T-helper 1 cell treated with Interleukin-12 subunit alpha and Interleukin-12 subunit beta and Interleukin-4 antibody, amounts not matched to agents 30 μg/mL and 1 μg/mL, for 36 hours (primary cell): ENCODE measurements around the gene DAAM2.

Source experiments
- H3K27ac Mint-ChIP-seq: one replicate; pipeline ENCODE4 v1.8.0; 2021; ENCODE audit warnings: mild to moderate bottlenecking, mixed read lengths
- H3K27me3 Mint-ChIP-seq: one replicate; pipeline ENCODE4 v1.8.0; 2021; ENCODE audit warnings: low read depth, mixed read lengths
- H3K36me3 Mint-ChIP-seq: one replicate; pipeline ENCODE4 v1.8.0; 2021; ENCODE audit warnings: low read depth, mixed read lengths
- H3K4me1 Mint-ChIP-seq: one replicate; pipeline ENCODE4 v1.8.0; 2021; ENCODE audit warnings: low read depth, mixed read lengths
- H3K4me3 Mint-ChIP-seq: one replicate; pipeline ENCODE4 v1.8.0; 2021; ENCODE audit warnings: mild to moderate bottlenecking, moderate library complexity, mixed read lengths
- H3K9me3 Mint-ChIP-seq: one replicate; pipeline ENCODE4 v1.8.0; 2021; ENCODE audit warnings: mixed read lengths

The DAAM2 gene

DNA sequence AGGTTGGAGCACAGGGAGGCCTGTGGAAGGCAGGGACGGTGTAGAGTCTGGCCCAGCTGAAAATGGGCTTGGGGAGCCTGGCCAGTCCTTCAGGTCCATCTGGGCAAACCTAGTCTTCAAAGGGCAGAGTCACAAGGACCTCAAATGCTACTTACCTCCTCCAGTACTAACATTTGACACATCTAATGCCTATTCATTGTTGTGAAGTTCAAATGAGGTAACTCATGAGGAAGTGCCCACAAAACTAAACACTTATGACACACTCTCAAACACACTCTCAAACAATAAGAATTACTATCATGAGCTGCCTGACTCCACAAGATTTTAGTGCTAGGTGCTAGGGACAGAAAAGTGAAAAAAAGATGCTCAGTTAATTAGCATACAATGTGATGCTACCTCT lies 27.1 kb downstream of the DAAM2 start:
- Mint-ChIP-seq H3K4me3 (no peak overlapping the region), H3K27ac (no peak overlapping the region), H3K9me3 (no peaks in the 10 kb centered on the region), H3K4me1 (no peaks in the 10 kb centered on the region), H3K27me3 (peaks cover under 1% of the 10 kb centered on the region), H3K36me3 (no peaks in the 10 kb centered on the region)

GRCh38 chr6:39819676-39820075 lies 27.5 kb downstream of the DAAM2 start:
- Mint-ChIP-seq H3K4me1 (no peaks in the 10 kb centered on the region), H3K27ac (no peak overlapping the region), H3K27me3 (no peaks in the 10 kb centered on the region), H3K36me3 (no peaks in the 10 kb centered on the region), H3K9me3 (no peaks in the 10 kb centered on the region), H3K4me3 (no peak overlapping the region)

DNA sequence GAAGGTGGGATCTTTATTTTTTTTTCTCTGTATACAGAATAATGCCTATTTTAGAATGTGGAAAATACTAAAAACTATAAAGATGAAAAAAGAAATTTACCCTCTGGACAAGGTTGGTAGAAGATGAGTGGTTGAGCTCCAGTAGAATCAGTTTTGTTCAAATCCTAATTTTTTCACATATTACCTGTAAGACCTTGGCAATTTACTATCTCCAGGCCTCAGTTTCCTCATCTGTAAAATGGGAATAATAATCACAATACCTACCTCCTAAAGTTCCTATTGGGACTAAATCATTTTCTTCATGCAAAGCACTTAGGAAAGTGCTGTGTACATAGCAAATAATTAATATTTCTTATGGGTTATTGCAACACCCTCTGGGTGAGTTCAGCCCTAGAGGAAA lies 28.4 kb downstream of the DAAM2 start:
- H3K27ac Mint-ChIP-seq, result no peak overlapping the region
- H3K9me3 Mint-ChIP-seq, result no peaks in the 10 kb centered on the region
- H3K27me3 Mint-ChIP-seq, result no peaks in the 10 kb centered on the region
- H3K4me3 Mint-ChIP-seq, result no peak overlapping the region
- no peaks in the 10 kb centered on the region for H3K4me1 Mint-ChIP-seq
- H3K36me3 Mint-ChIP-seq, result no peaks in the 10 kb centered on the region

GRCh38 chr6:39821046-39821740 lies 29.0 kb downstream of the DAAM2 start:
- Mint-ChIP-seq H3K4me1 (no peaks in the 10 kb centered on the region), H3K9me3 (no peaks in the 10 kb centered on the region), H3K27ac (no peak overlapping the region), H3K36me3 (no peaks in the 10 kb centered on the region), H3K4me3 (no peak overlapping the region), H3K27me3 (no peaks in the 10 kb centered on the region)

- Mint-ChIP-seq H3K4me3 (no peak overlapping the region), H3K27me3 (no peaks in the 10 kb centered on the region), H3K27ac (no peak overlapping the region), H3K4me1 (no peaks in the 10 kb centered on the region), H3K36me3 (no peaks in the 10 kb centered on the region), H3K9me3 (no peaks in the 10 kb centered on the region)
These were observed 29.8 kb downstream of the DAAM2 start for GRCh38 chr6:39821742-39822532.

GRCh38 chr6:39822846-39823815 lies 31.0 kb downstream of the DAAM2 start:
- no peak overlapping the region for H3K27ac Mint-ChIP-seq
- no peak overlapping the region for H3K4me3 Mint-ChIP-seq

GRCh38 chr6:39824030-39824926 lies 32.1 kb downstream of the DAAM2 start:
- no peak overlapping the region for H3K4me3 Mint-ChIP-seq
- H3K27ac Mint-ChIP-seq, result no peak overlapping the region
- no peaks in the 10 kb centered on the region for H3K36me3 Mint-ChIP-seq
- no peaks in the 10 kb centered on the region for H3K4me1 Mint-ChIP-seq
- no peaks in the 10 kb centered on the region for H3K27me3 Mint-ChIP-seq
- no peaks in the 10 kb centered on the region for H3K9me3 Mint-ChIP-seq

More at GRCh38 chr6:39822846-39823815, 31.0 kb downstream of the DAAM2 start:
- Mint-ChIP-seq H3K36me3 (no peaks in the 10 kb centered on the region), H3K27me3 (no peaks in the 10 kb centered on the region), H3K9me3 (no peaks in the 10 kb centered on the region), H3K4me1 (no peaks in the 10 kb centered on the region)

GRCh38 chr6:39829331-39829730 lies 37.2 kb downstream of the DAAM2 start:
- Mint-ChIP-seq H3K4me3 (no peak overlapping the region), H3K27ac (no peak overlapping the region), H3K4me1 (no peaks in the 10 kb centered on the region), H3K27me3 (no peaks in the 10 kb centered on the region), H3K36me3 (no peaks in the 10 kb centered on the region), H3K9me3 (no peaks in the 10 kb centered on the region)

DNA sequence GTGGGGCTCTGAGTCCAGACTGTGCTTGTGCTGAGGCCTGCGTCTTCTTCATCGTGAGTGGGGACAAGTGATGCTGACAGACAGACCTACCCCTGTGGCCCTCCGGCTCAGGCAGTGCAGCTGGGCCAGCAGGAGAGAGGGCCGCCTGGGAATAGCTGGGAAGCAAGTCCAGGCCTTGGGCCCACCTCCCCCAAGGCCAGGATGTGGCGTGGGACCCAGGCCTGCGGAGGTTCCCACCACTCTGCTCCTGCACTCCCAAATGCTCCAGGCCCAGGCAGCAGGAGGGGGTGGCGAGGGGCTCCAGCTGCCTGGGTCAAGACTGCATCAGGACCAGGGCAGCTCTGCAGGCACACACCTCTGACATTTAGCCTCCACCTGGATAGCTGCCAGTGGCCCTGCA lies 38.3 kb downstream of the DAAM2 start:
- Mint-ChIP-seq H3K4me1 (no peaks in the 10 kb centered on the region), H3K36me3 (no peaks in the 10 kb centered on the region), H3K27me3 (no peaks in the 10 kb centered on the region), H3K4me3 (no peak overlapping the region), H3K9me3 (no peaks in the 10 kb centered on the region), H3K27ac (no peak overlapping the region)

- no peaks in the 10 kb centered on the region for H3K9me3 Mint-ChIP-seq
- no peak overlapping the region for H3K27ac Mint-ChIP-seq
- no peak overlapping the region for H3K4me3 Mint-ChIP-seq
- no peaks in the 10 kb centered on the region for H3K36me3 Mint-ChIP-seq
- no peaks in the 10 kb centered on the region for H3K27me3 Mint-ChIP-seq
- H3K4me1 Mint-ChIP-seq, result no peaks in the 10 kb centered on the region
These were observed 39.5 kb downstream of the DAAM2 start for GRCh38 chr6:39831701-39832100.

GRCh38 chr6:39834278-39834677 lies 42.1 kb downstream of the DAAM2 start:
- no peak overlapping the region for H3K4me3 Mint-ChIP-seq
- H3K27me3 Mint-ChIP-seq, result peaks cover 2% of the 10 kb centered on the region
- no peaks in the 10 kb centered on the region for H3K36me3 Mint-ChIP-seq
- no peak overlapping the region for H3K27ac Mint-ChIP-seq
- H3K4me1 Mint-ChIP-seq, result no peaks in the 10 kb centered on the region
- H3K9me3 Mint-ChIP-seq, result no peaks in the 10 kb centered on the region

DNA sequence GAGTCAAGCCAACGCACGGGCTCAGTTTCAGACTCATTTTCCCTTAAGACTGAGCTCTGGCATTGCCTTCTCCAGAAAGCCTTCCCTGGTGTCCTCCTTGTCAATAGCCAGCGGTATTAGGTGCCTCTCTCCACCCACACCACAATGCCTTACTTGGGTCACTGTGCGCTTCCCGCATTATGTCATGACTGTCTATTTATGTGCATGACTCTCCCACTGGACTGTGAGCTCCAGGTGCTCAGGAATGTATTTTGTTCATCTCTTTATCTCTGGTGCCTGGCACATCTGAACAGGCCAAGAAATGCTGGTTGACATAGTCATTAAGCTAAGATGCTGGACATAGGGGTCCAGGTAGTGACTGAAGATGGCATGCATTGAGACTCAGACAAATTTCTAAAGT lies 42.7 kb downstream of the DAAM2 start:
- H3K27ac Mint-ChIP-seq, result no peak overlapping the region
- no peaks in the 10 kb centered on the region for H3K36me3 Mint-ChIP-seq
- no peaks in the 10 kb centered on the region for H3K4me1 Mint-ChIP-seq
- no peak overlapping the region for H3K4me3 Mint-ChIP-seq
- no peaks in the 10 kb centered on the region for H3K9me3 Mint-ChIP-seq
- H3K27me3 Mint-ChIP-seq, result peaks cover 3% of the 10 kb centered on the region

- H3K9me3 Mint-ChIP-seq, result no peaks in the 10 kb centered on the region
- H3K27ac Mint-ChIP-seq, result no peak overlapping the region
- H3K4me3 Mint-ChIP-seq, result no peak overlapping the region
- peaks cover 3% of the 10 kb centered on the region for H3K27me3 Mint-ChIP-seq
- no peaks in the 10 kb centered on the region for H3K4me1 Mint-ChIP-seq
- H3K36me3 Mint-ChIP-seq, result no peaks in the 10 kb centered on the region
These were observed 43.7 kb downstream of the DAAM2 start for GRCh38 chr6:39835821-39836295.

GRCh38 chr6:39836606-39837005 lies 44.4 kb downstream of the DAAM2 start:
- no peaks in the 10 kb centered on the region for H3K36me3 Mint-ChIP-seq
- H3K27ac Mint-ChIP-seq, result no peak overlapping the region
- H3K4me3 Mint-ChIP-seq, result no peak overlapping the region
- H3K4me1 Mint-ChIP-seq, result no peaks in the 10 kb centered on the region
- H3K9me3 Mint-ChIP-seq, result no peaks in the 10 kb centered on the region
- H3K27me3 Mint-ChIP-seq, result peaks cover 3% of the 10 kb centered on the region
